ENCODE results near the gene EIF2S2. TPM values are rescaled to one million over a fixed set of nuclear protein-coding genes. Genes with fewer than 3 reads are reported as not detected.

EIF2S2 gene
- 10 to 100 TPM; 83.1 to 83.7 TPM for total RNA-seq

GRCh38 chr20:34111702-34112599 lies at the start of gene EIF2S2:
Gene EIF2S2, minus strand, starts transcription at chr20:34112243. Its CDS starts 133 bp downstream, at chr20:34112110.

Small RNAs within 50 kb of the gene (microRNA-seq; reads per million reads assigned to microRNA genes)
- gene MIR4755 (ENCODE audit: borderline microRNAs expressed, borderline replicate concordance) = 1.0 reads per million

Other genes starting within 250 kb of the EIF2S2 start
- 100 to 1,000 TPM; 195 to 204 TPM for gene RALY, start 118.3 kb downstream of the EIF2S2 start, total RNA-seq
- gene ASIP, start 129.2 kb upstream of the EIF2S2 start, total RNA-seq = not detected
- 10 to 100 TPM; 61.5 to 61.7 TPM for gene AHCY, start 191.1 kb upstream of the EIF2S2 start, total RNA-seq